Nephron (organoid): ENCODE measurements around the gene UBA1.

Experiments
- H3K27ac Mint-ChIP-seq, 3 experiments: 2 replicates each; pipeline ENCODE4 v1.8.0; 2020; ENCODE audit warnings: mixed read lengths in 3 of 3, mild to moderate bottlenecking in 2 of 3, moderate library complexity in 1 of 3
- H3K27me3 Mint-ChIP-seq: 2 replicates; pipeline ENCODE4 v1.8.0; 2021; ENCODE audit warnings: low read depth, mild to moderate bottlenecking, moderate library complexity, mixed read lengths
- H3K36me3 Mint-ChIP-seq: 2 replicates; pipeline ENCODE4 v1.8.0; 2020; ENCODE audit warnings: low read depth, mixed read lengths
- H3K4me1 Mint-ChIP-seq: 2 replicates; pipeline ENCODE4 v1.8.0; 2020; ENCODE audit warnings: mixed read lengths
- H3K4me3 Mint-ChIP-seq, 3 experiments: 2 replicates each; pipeline ENCODE4 v1.8.0; 2020; ENCODE audit warnings: mild to moderate bottlenecking in 3 of 3, mixed read lengths in 3 of 3, moderate library complexity in 2 of 3
- H3K9me3 Mint-ChIP-seq: 2 replicates; pipeline ENCODE4 v1.8.0; 2020; ENCODE audit warnings: mixed read lengths
- TF ChIP-seq, protein P1 (sequence below), 3 experiments: fragments of 200-600 bp; sonication (generic); IDR thresholded peaks; one replicate each; pipeline ENCODE4 v1.5.0; 2021; ENCODE audit warnings: antibody characterized with exemption in 3 of 3; ENCODE audit not compliant: unreplicated experiment in 3 of 3

UBA1 gene

DNA sequence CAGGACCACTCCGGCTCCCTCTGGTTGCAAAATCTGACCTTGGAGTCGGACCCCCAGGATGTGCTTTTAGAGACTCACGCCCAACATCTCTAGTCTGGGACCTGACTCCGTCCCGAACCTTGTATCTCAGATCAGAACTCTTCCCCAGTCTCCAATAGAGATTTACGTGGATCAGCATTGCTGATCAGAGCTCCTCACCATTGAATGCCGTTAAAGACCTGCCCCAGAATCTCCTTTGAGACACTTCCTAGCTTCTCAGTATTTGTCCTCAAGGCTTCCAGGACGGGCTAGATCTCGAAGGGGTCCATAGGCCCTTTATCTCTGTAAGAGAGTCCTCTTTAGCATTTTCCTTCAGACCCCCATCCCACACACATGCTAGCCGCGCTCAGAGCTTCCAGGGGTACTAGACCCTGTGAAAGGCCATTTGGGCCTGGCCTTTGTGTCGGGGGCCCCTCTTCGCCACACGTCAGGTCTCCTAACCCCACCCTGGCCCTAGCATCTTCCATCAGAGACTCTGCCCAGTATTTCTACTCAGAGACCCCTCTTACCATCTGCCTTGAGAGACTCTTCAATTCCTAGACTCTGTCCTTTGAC, 662 bp downstream of the UBA1 start:
- Mint-ChIP-seq H3K4me3 (peak overlapping the region; percentile 98 to 99 (median 99)), H3K27ac (peak overlapping the region; percentile 93 to 100 (median 97)), H3K36me3 (peaks cover 40% of the 10 kb centered on the region), H3K4me1 (peaks cover 54% of the 10 kb centered on the region), H3K27me3 (no peaks in the 10 kb centered on the region), H3K9me3 (no peaks in the 10 kb centered on the region)
- TF ChIP-seq, protein P1, sequence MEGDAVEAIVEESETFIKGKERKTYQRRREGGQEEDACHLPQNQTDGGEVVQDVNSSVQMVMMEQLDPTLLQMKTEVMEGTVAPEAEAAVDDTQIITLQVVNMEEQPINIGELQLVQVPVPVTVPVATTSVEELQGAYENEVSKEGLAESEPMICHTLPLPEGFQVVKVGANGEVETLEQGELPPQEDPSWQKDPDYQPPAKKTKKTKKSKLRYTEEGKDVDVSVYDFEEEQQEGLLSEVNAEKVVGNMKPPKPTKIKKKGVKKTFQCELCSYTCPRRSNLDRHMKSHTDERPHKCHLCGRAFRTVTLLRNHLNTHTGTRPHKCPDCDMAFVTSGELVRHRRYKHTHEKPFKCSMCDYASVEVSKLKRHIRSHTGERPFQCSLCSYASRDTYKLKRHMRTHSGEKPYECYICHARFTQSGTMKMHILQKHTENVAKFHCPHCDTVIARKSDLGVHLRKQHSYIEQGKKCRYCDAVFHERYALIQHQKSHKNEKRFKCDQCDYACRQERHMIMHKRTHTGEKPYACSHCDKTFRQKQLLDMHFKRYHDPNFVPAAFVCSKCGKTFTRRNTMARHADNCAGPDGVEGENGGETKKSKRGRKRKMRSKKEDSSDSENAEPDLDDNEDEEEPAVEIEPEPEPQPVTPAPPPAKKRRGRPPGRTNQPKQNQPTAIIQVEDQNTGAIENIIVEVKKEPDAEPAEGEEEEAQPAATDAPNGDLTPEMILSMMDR (IDR thresholded peaks at IDR 0.05; ENCODE audit: unreplicated experiment in 3 of 3), result no peak

GRCh38 chrX:47196098-47196497, 2.5 kb downstream of the UBA1 start:
- TF ChIP-seq, protein P1 (IDR thresholded peaks at IDR 0.05; ENCODE audit: unreplicated experiment in 3 of 3), result no peak

GRCh38 chrX:47197526-47197925, 3.9 kb downstream of the UBA1 start:
- no peaks in the 10 kb centered on the region for H3K9me3 Mint-ChIP-seq
- peaks cover 61% of the 10 kb centered on the region for H3K4me1 Mint-ChIP-seq
- H3K27me3 Mint-ChIP-seq, result no peaks in the 10 kb centered on the region
- peaks cover 70% of the 10 kb centered on the region for H3K36me3 Mint-ChIP-seq
- H3K27ac Mint-ChIP-seq, result peak overlapping the region in 2 of 3 experiments; percentile 82 to 93
- TF ChIP-seq, protein P1 (IDR thresholded peaks at IDR 0.05; ENCODE audit: unreplicated experiment in 3 of 3), result no peak
- peak overlapping the region; percentile 98 to 99 (median 99) for H3K4me3 Mint-ChIP-seq

More at GRCh38 chrX:47196098-47196497, 2.5 kb downstream of the UBA1 start:
- H3K36me3 Mint-ChIP-seq, result peaks cover 55% of the 10 kb centered on the region
- peak overlapping the region; percentile 82 to 93 (median 86) for H3K27ac Mint-ChIP-seq
- H3K27me3 Mint-ChIP-seq, result no peaks in the 10 kb centered on the region
- no peaks in the 10 kb centered on the region for H3K9me3 Mint-ChIP-seq
- H3K4me1 Mint-ChIP-seq, result peaks cover 61% of the 10 kb centered on the region
- H3K4me3 Mint-ChIP-seq, result peak overlapping the region; percentile 98 to 99 (median 99)

DNA sequence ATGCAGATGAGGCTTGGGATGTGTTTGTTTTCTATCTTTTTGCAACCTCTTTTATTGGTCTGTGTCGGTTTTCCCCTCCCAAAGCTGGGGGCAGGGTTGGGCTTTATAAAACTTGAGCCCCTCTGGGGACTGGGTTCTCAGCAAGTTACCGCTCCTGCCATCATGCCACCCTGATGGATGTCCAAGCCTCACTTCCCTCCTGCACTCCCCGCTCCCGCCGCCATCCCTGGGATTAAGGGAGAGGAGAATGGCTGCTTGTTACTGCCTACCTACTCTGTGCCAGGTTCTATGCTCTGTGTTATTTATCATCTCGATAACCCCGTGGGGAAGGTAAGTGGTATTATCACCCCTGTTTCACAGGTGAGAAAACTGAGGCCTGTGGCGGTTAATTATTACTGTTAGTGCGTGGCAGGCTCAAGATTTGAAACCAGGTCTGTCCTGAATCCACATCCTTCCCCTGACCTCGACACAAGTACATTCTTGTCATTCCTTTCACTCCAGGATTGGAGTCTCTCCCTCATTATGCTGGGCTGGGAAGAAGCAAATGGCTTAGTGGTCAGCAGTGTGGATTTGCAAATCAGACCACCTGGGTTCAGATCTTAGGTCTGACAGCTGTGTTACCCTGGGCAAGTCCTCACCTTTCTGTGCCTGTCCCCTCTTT, 4.5 kb downstream of the UBA1 start:
- TF ChIP-seq, protein P1 (IDR thresholded peaks at IDR 0.05; ENCODE audit: unreplicated experiment in 3 of 3), result no peak
- Mint-ChIP-seq H3K9me3 (no peaks in the 10 kb centered on the region), H3K4me3 (peak overlapping the region; percentile 98 to 99 (median 99)), H3K27me3 (no peaks in the 10 kb centered on the region), H3K27ac (peak overlapping the region in 1 of 3 experiments; percentile 93), H3K36me3 (peaks cover 76% of the 10 kb centered on the region), H3K4me1 (peaks cover 61% of the 10 kb centered on the region)

DNA sequence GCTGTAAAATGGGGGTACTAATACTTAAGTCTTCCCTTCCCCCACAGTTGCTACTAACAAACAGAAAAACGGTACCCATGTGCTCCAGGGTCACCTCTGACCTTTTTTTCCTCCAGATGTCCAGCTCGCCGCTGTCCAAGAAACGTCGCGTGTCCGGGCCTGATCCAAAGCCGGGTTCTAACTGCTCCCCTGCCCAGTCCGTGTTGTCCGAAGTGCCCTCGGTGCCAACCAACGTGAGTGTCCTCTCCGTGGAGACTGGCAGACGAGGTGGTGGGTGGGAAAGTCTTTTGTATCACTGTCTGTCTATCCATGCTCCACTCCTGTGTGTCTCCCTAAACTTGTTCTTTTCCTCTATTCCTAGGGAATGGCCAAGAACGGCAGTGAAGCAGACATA, 5.1 kb downstream of the UBA1 start:
- peak overlapping the region in 2 of 3 experiments; percentile 59 to 93 for H3K27ac Mint-ChIP-seq
- H3K4me1 Mint-ChIP-seq, result peaks cover 56% of the 10 kb centered on the region
- TF ChIP-seq, protein P1 (IDR thresholded peaks at IDR 0.05; ENCODE audit: unreplicated experiment in 3 of 3), result no peak
- H3K27me3 Mint-ChIP-seq, result no peaks in the 10 kb centered on the region
- peaks cover 80% of the 10 kb centered on the region for H3K36me3 Mint-ChIP-seq
- peak overlapping the region; percentile 29 to 99 (median 98) for H3K4me3 Mint-ChIP-seq
- no peaks in the 10 kb centered on the region for H3K9me3 Mint-ChIP-seq
